ENCODE measurements around the gene MCUB. TPM values are rescaled to one million over a fixed set of nuclear protein-coding genes. Genes with fewer than 3 reads are reported as not detected.

MCUB gene
- total RNA-seq, 1 experiment from 2014 or later = 24.1 TPM

- Histone ChIP-seq H3K27ac (ENCODE audit: low read length) (no peak overlapping the region), H3K4me1 (ENCODE audit: control insufficient read depth, insufficient read depth, low read length) (no peaks in the 10 kb centered on the region), H3K36me3 (ENCODE audit: control insufficient read depth, insufficient read depth, low read length) (no peaks in the 10 kb centered on the region), H3K9me3 (ENCODE audit: control insufficient read depth, insufficient read depth, low read depth, low read length) (no peaks in the 10 kb centered on the region), H3K4me3 (ENCODE audit: low read depth in 2 of 2, low read length in 2 of 2) (no peak overlapping the region), H3K27me3 (ENCODE audit: control insufficient read depth, insufficient read depth, low read length) (no peaks in the 10 kb centered on the region)
- intact Hi-C loops (cut with micrococcal nuclease; ENCODE audit: unreplicated experiment) = no loop called here
- in situ Hi-C loops (cut with HindIII; ENCODE audit: low pct_unique_long_range_greater_than_20kb, low sequenced_read_pairs) = no loop called here
- BruUV-seq (replicated peaks) = no TSS peak
- TF ChIP-seq REST (IDR thresholded peaks at IDR 0.05; ENCODE audit: insufficient read depth in 1 of 2, low read depth in 2 of 2, low read length in 1 of 2) (no peak), SIN3A (IDR thresholded peaks at IDR 0.05; ENCODE audit: borderline replicate concordance, insufficient read depth, low read depth, low read length) (no peak), POLR2AphosphoS5 (IDR thresholded peaks at IDR 0.05; ENCODE audit: low read depth, low read length) (no peak), TCF7L2 (IDR thresholded peaks at IDR 0.05; ENCODE audit: low read depth, low read length) (no peak), CTCF (IDR thresholded peaks at IDR 0.05) (no peak)
- DNase-seq (ENCODE audit: low read depth, low spot score) (no peak), ATAC-seq (no peak)
- ChIA-PET POLR2A (no interaction called here), CTCF (no interaction called here)
Measured at GRCh38 chr4:109601336-109601735, 41.3 kb downstream of the MCUB start.

- in situ Hi-C loops (cut with HindIII; ENCODE audit: low pct_unique_long_range_greater_than_20kb, low sequenced_read_pairs) = no loop called here
- H3K9me3 ChIP-seq (ENCODE audit: control insufficient read depth, insufficient read depth, low read depth, low read length) = no peaks in the 10 kb centered on the region
- no peak overlapping the region for H3K27ac ChIP-seq (ENCODE audit: low read length)
- H3K4me1 ChIP-seq (ENCODE audit: control insufficient read depth, insufficient read depth, low read length) = no peaks in the 10 kb centered on the region
- TF ChIP-seq POLR2AphosphoS5 (IDR thresholded peaks at IDR 0.05; ENCODE audit: low read depth, low read length) = no peak
- TF ChIP-seq TCF7L2 (IDR thresholded peaks at IDR 0.05; ENCODE audit: low read depth, low read length) = no peak
- no peak for TF ChIP-seq SIN3A (IDR thresholded peaks at IDR 0.05; ENCODE audit: borderline replicate concordance, insufficient read depth, low read depth, low read length)
- TF ChIP-seq CTCF (IDR thresholded peaks at IDR 0.05) = no peak
- TF ChIP-seq REST (IDR thresholded peaks at IDR 0.05; ENCODE audit: insufficient read depth in 1 of 2, low read depth in 2 of 2, low read length in 1 of 2) = no peak
- H3K27me3 ChIP-seq (ENCODE audit: control insufficient read depth, insufficient read depth, low read length) = no peaks in the 10 kb centered on the region
- ChIA-PET CTCF (no interaction called here), POLR2A (no interaction called here)
- no peak for DNase-seq (ENCODE audit: low read depth, low spot score)
- no peak overlapping the region for H3K4me3 ChIP-seq (ENCODE audit: low read depth in 2 of 2, low read length in 2 of 2)
- intact Hi-C loops (cut with micrococcal nuclease; ENCODE audit: unreplicated experiment) = no loop called here
- ATAC-seq = no peak
- H3K36me3 ChIP-seq (ENCODE audit: control insufficient read depth, insufficient read depth, low read length) = no peaks in the 10 kb centered on the region
- no TSS peak for BruUV-seq (replicated peaks)
Measured at GRCh38 chr4:109607976-109608375, 47.9 kb downstream of the MCUB start.
